ENCODE data around the gene KNTC1.
"Not testable (repeated sequence)": the region's sequence is repeated elsewhere in the genome, so short reads cannot be mapped to it uniquely, and the experiment has no call there.

Gene KNTC1, protein sequence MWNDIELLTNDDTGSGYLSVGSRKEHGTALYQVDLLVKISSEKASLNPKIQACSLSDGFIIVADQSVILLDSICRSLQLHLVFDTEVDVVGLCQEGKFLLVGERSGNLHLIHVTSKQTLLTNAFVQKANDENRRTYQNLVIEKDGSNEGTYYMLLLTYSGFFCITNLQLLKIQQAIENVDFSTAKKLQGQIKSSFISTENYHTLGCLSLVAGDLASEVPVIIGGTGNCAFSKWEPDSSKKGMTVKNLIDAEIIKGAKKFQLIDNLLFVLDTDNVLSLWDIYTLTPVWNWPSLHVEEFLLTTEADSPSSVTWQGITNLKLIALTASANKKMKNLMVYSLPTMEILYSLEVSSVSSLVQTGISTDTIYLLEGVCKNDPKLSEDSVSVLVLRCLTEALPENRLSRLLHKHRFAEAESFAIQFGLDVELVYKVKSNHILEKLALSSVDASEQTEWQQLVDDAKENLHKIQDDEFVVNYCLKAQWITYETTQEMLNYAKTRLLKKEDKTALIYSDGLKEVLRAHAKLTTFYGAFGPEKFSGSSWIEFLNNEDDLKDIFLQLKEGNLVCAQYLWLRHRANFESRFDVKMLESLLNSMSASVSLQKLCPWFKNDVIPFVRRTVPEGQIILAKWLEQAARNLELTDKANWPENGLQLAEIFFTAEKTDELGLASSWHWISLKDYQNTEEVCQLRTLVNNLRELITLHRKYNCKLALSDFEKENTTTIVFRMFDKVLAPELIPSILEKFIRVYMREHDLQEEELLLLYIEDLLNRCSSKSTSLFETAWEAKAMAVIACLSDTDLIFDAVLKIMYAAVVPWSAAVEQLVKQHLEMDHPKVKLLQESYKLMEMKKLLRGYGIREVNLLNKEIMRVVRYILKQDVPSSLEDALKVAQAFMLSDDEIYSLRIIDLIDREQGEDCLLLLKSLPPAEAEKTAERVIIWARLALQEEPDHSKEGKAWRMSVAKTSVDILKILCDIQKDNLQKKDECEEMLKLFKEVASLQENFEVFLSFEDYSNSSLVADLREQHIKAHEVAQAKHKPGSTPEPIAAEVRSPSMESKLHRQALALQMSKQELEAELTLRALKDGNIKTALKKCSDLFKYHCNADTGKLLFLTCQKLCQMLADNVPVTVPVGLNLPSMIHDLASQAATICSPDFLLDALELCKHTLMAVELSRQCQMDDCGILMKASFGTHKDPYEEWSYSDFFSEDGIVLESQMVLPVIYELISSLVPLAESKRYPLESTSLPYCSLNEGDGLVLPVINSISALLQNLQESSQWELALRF (N-terminal part only)

GRCh38 chr12:122526683-122527477 lies at the start of gene KNTC1, which contains the start of gene RSRC2:
KNTC1 (plus strand) TSS chr12:122527249; CDS start chr12:122530064, 2,815 bp downstream.
RSRC2 (minus strand) TSS chr12:122526936; CDS start chr12:122526853, 83 bp downstream.
- DNase-seq = peak; percentile 98

DNA sequence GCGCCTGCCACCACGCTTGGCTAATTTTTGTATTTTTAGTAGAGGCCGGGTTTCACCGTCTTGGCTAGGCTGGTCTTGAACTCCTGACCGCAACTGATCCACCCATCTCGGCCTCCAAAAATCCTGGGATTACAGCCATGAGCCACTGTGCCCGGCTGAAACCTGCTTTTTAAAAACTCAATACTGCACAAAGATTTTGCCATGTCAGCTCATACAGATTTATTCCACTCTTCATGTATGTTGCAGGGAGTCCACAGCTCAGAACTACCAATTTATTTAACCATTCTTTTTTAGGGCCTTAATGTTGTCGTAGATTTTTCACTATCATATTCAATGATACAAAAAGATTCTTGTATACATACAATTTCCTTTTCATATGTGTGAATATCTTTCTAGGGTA lies 46.3 kb upstream of the KNTC1 start:
- no peak for DNase-seq

- no peak for DNase-seq
These were observed 45.2 kb upstream of the KNTC1 start for GRCh38 chr12:122481861-122482260.

- DNase-seq = no peak
These were observed 43.1 kb upstream of the KNTC1 start for GRCh38 chr12:122483969-122484368.

- DNase-seq = not testable (repeated sequence)
These were observed 42.7 kb upstream of the KNTC1 start for GRCh38 chr12:122484385-122484784.

DNA sequence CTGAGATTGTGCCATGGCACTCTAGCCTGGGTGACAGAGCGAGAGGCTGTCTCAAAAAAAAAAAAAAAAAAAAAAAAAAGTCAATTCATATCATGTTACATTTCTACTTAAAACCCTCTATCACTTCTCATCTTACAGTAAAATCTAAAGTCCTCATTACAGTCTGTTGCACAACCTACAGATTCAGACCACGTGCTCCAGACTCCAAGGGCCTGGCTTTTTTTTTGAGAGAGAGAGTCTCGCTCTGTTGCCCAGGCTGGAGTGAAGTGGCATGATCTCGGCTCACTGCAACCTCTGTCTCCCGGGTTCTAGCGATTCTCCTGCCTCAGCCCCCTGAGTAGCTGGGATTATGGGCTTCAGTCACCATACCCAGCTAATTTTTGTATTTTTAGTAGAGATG lies 40.7 kb upstream of the KNTC1 start:
- not testable (repeated sequence) for DNase-seq

- DNase-seq = no peak
These were observed 40.1 kb upstream of the KNTC1 start for GRCh38 chr12:122486805-122487426.

GRCh38 chr12:122487807-122488206 lies 39.2 kb upstream of the KNTC1 start:
- DNase-seq = not testable (repeated sequence)

DNA sequence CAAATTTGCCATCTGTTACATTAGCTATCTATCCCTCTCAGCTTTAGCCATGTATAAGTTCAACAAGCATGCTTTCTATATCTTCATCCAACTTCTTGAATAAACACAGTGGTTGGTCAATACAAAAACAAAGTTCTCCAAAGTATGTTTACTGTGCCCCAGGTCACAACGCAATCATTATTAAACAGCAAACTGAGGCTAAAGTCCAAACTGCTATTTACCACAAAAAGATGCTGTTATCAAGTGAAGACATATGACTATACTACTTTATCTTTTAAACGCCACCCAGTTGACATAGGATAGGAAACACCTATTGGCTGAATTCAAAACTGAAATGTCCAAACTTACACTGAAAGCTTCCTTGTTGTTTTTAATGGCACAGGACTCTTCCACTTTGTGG lies 38.0 kb upstream of the KNTC1 start:
- no peak for DNase-seq

GRCh38 chr12:122491991-122492390 lies 35.1 kb upstream of the KNTC1 start:
- DNase-seq = no peak

GRCh38 chr12:122493222-122493621 lies 33.8 kb upstream of the KNTC1 start:
- not testable (repeated sequence) for DNase-seq

- no peak for DNase-seq
These were observed 31.8 kb upstream of the KNTC1 start for GRCh38 chr12:122495258-122495657.

DNA sequence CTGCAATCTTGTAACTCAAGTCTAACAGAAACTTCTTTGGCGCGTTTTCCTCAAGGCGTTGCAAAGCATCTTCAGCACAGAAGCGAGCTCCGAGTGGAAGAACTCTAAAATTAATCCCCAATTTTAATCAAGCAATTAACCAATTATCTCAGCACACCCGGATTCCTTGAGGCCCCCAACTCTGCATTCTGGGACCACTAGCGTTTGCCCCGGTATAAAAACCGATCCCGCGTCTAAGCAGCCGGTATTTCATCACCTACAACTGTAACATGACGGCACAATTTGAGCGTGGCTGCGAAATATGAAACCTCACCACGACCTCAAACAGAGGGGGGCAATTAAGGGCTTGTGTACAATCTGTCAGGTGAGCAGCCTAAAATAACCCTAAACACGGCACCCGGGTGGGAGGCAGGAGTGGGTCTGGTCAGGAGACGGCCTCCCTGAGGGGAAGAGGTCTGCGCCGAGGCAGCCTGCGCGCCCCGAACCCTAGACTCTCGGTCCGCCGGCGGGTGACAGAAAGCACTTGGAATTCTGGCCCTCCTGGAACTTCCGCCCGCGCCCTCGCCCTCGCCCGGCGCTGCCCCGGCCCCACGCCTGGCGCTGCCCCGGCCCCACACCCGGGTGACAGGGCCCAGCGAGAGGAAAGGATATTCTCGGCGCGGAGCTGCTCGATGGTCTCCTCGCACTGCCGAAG lies 26.9 kb upstream of the KNTC1 start:
- DNase-seq = peak; percentile 3

- DNase-seq = peak; percentile 95
These were observed 26.2 kb upstream of the KNTC1 start, which contains the start of gene ZCCHC8 for GRCh38 chr12:122500685-122501488. ZCCHC8 (minus strand) TSS chr12:122500932; CDS start chr12:122500840, 92 bp downstream.

DNA sequence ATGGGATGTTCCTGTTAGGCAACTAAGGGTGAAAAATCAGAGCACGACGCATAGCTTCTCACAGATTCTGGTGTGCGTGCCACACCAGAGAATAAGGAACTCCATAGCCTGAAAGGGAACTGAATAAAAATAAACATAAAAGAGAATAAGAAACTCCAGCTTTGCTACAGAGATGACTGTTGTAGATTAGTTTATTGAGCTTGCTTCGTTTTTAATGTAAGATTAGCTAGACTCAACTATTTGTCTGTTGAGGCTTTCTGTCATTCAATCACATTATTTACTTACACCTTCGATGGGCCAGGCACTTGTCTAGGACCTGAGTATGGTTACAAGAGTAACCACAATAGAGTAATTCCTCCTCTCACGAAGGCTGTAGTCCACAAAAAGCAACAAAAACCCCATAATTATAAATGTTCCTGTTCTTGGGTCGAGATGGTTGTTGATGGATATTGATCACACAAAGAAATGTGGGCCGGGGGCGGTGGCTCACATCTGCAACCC lies 25.5 kb upstream of the KNTC1 start:
- no peak for DNase-seq

DNA sequence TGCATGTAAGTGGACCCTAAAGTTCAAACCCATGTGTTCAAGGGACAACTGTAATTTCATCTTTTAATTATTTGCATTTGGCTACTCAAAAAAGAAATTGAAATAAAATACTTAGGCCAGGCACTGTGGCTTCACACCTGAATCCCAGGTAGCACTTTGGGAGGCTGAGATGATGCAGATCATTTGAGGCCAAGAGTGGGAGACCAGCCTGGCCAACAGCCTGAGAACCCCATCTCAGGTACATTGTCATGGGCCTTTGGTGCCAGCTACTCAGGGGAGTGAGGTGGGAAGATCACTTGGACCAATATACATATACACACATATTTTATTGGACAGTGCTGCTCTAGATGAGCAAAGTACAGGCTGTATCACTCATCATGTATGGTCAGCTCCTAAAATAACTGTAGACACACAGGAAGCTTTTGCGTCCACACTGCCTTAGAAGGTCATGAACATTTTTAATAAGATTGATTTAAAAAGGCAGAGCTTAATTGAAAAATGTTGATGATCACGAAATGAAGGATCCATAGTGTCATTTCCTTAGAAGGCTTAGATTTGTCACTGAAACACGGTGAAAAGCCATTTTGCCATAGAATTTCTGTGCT lies 23.8 kb upstream of the KNTC1 start:
- no peak for DNase-seq

- DNase-seq = no peak
These were observed 23.1 kb upstream of the KNTC1 start for GRCh38 chr12:122503783-122504590.

GRCh38 chr12:122505419-122506051 lies 21.5 kb upstream of the KNTC1 start:
- DNase-seq = no peak

Measured in NCI-H1694 (cell line).